ENCODE measurements around the gene CC2D1A.

- TF ChIP-seq, protein P1, sequence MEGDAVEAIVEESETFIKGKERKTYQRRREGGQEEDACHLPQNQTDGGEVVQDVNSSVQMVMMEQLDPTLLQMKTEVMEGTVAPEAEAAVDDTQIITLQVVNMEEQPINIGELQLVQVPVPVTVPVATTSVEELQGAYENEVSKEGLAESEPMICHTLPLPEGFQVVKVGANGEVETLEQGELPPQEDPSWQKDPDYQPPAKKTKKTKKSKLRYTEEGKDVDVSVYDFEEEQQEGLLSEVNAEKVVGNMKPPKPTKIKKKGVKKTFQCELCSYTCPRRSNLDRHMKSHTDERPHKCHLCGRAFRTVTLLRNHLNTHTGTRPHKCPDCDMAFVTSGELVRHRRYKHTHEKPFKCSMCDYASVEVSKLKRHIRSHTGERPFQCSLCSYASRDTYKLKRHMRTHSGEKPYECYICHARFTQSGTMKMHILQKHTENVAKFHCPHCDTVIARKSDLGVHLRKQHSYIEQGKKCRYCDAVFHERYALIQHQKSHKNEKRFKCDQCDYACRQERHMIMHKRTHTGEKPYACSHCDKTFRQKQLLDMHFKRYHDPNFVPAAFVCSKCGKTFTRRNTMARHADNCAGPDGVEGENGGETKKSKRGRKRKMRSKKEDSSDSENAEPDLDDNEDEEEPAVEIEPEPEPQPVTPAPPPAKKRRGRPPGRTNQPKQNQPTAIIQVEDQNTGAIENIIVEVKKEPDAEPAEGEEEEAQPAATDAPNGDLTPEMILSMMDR (conservative IDR thresholded peaks at IDR 0.05; ENCODE audit: low read depth, low read length): no peak
- TF ChIP-seq EZH2phosphoT487 (IDR thresholded peaks at IDR 0.05; ENCODE audit: borderline replicate concordance, low read length): no peak
Measured at GRCh38 chr19:13872695-13873389, 33.2 kb upstream of the CC2D1A start.
